Measurements from ENCODE around the gene MYO1E. TPM values are rescaled to one million over a fixed set of nuclear protein-coding genes. Genes with fewer than 3 reads are reported as not detected.

MYO1E gene
- total and polyA plus RNA-seq, 4 donors, result 20.9 to 84.2 (median 52.4) TPM

- no peak overlapping the region for H3K4me3 ChIP-seq
- ATAC-seq (ENCODE audit: insufficient read depth, low FRiP score) (no peak), DNase-seq (no peak)
- H3K27ac ChIP-seq (ENCODE audit: low read depth in 1 of 2, low read length in 1 of 2), result no peak overlapping the region
- H3K9ac ChIP-seq (ENCODE audit: insufficient read depth in 1 of 2, low read length in 2 of 2), result no peak overlapping the region
- H3K9me3 ChIP-seq (ENCODE audit: control insufficient read depth in 4 of 4, insufficient read depth in 3 of 4, low read length in 3 of 4), result no peaks in the 10 kb centered on the region
- H3K4me1 ChIP-seq (ENCODE audit: control insufficient read depth in 5 of 5, insufficient read depth in 5 of 5, low read length in 5 of 5), result no peaks in the 10 kb centered on the region
- no peaks in the 10 kb centered on the region for H3K27me3 ChIP-seq (ENCODE audit: control insufficient read depth in 3 of 3, insufficient read depth in 3 of 3, low read length in 2 of 3)
- 95 to 97% methylated on average over 6 of the region's 6 CpGs for WGBS, 2 donors
- H3K36me3 ChIP-seq (ENCODE audit: control insufficient read depth in 4 of 4, insufficient read depth in 4 of 4, low read length in 4 of 4), result peaks cover 2 to 27% (median 12%) of the 10 kb centered on the region in 4 donors
- TF ChIP-seq CTCF (IDR thresholded peaks at IDR 0.05; ENCODE audit: control extremely low read depth, extremely low read depth), result no peak
Measured at GRCh38 chr15:59152694-59153450, 219.8 kb downstream of the MYO1E start.

GRCh38 chr15:59150185-59150584, 222.5 kb downstream of the MYO1E start:
- no peak overlapping the region for H3K27ac ChIP-seq (ENCODE audit: low read depth in 1 of 2, low read length in 1 of 2)
- WGBS, 2 donors, result 86 to 94% methylated on average over 2 of the region's 2 CpGs

GRCh38 chr15:59148153-59148833, 224.4 kb downstream of the MYO1E start:
- Histone ChIP-seq H3K27ac (ENCODE audit: low read depth in 1 of 2, low read length in 1 of 2) (no peak overlapping the region), H3K36me3 (ENCODE audit: control insufficient read depth in 4 of 4, insufficient read depth in 4 of 4, low read length in 4 of 4) (peaks cover 2 to 24% (median 13%) of the 10 kb centered on the region in 4 donors), H3K4me1 (ENCODE audit: control insufficient read depth in 5 of 5, insufficient read depth in 5 of 5, low read length in 5 of 5) (no peaks in the 10 kb centered on the region), H3K9me3 (ENCODE audit: control insufficient read depth in 4 of 4, insufficient read depth in 3 of 4, low read length in 3 of 4) (no peaks in the 10 kb centered on the region), H3K4me3 (no peak overlapping the region), H3K27me3 (ENCODE audit: control insufficient read depth in 3 of 3, insufficient read depth in 3 of 3, low read length in 2 of 3) (no peaks in the 10 kb centered on the region), H3K9ac (ENCODE audit: insufficient read depth in 1 of 2, low read length in 2 of 2) (no peak overlapping the region)
- 76 to 83% methylated on average over 2 of the region's 2 CpGs for WGBS, 2 donors
- DNase-seq, result peak in 1 of 3 donors; percentile 17
- no peak for ATAC-seq (ENCODE audit: insufficient read depth, low FRiP score)
- TF ChIP-seq CTCF (IDR thresholded peaks at IDR 0.05; ENCODE audit: control extremely low read depth, extremely low read depth), result no peak

More at GRCh38 chr15:59150185-59150584, 222.5 kb downstream of the MYO1E start:
- DNase-seq (no peak), ATAC-seq (ENCODE audit: insufficient read depth, low FRiP score) (no peak)
- Histone ChIP-seq H3K9ac (ENCODE audit: insufficient read depth in 1 of 2, low read length in 2 of 2) (no peak overlapping the region), H3K9me3 (ENCODE audit: control insufficient read depth in 4 of 4, insufficient read depth in 3 of 4, low read length in 3 of 4) (no peaks in the 10 kb centered on the region), H3K4me1 (ENCODE audit: control insufficient read depth in 5 of 5, insufficient read depth in 5 of 5, low read length in 5 of 5) (no peaks in the 10 kb centered on the region), H3K27me3 (ENCODE audit: control insufficient read depth in 3 of 3, insufficient read depth in 3 of 3, low read length in 2 of 3) (no peaks in the 10 kb centered on the region), H3K36me3 (ENCODE audit: control insufficient read depth in 4 of 4, insufficient read depth in 4 of 4, low read length in 4 of 4) (peaks cover 2 to 27% (median 13%) of the 10 kb centered on the region in 4 donors), H3K4me3 (no peak overlapping the region)
- no peak for TF ChIP-seq CTCF (IDR thresholded peaks at IDR 0.05; ENCODE audit: control extremely low read depth, extremely low read depth)

All from lung (tissue), 12 donors.